Smooth muscle cell (in vitro differentiated cells): ENCODE results near the gene UBR4. TPM values are rescaled to one million over a fixed set of nuclear protein-coding genes. Genes with fewer than 3 reads are reported as not detected.

Experiments used
- DNase-seq: peaks from one replicate; lab custom pipeline; 2025; ENCODE audit not compliant: unreplicated experiment; lab: John Stamatoyannopoulos, UW
- H2AFZ ChIP-seq: fragments of 200-600 bp; sonication (generic); 2 replicates; pipeline ENCODE4 v1.6.0; 2016; ENCODE audit warnings: antibody characterized with exemption, low read depth, mild to moderate bottlenecking
- H3F3A ChIP-seq: fragments of 200-600 bp; sonication (generic); 2 replicates; pipeline ENCODE4 v1.6.0; 2017; ENCODE audit warnings: antibody characterized with exemption, low read depth
- H3K27ac ChIP-seq: fragments of 200-600 bp; sonication (generic); 2 replicates; pipeline ENCODE4 v1.5.1; 2016; ENCODE audit warnings: low read depth, mild to moderate bottlenecking
- H3K27me3 ChIP-seq: fragments of 200-600 bp; sonication (generic); 2 replicates; pipeline ENCODE4 v1.6.1; 2016; ENCODE audit warnings: low read depth, mild to moderate bottlenecking
- H3K36me3 ChIP-seq: fragments of 200-600 bp; sonication (generic); 2 replicates; pipeline ENCODE4 v1.5.1; 2016; ENCODE audit warnings: low read depth
- H3K4me1 ChIP-seq: fragments of 200-600 bp; sonication (generic); 2 replicates; pipeline ENCODE4 v1.5.1; 2016; ENCODE audit warnings: low read depth
- H3K4me2 ChIP-seq: fragments of 200-600 bp; sonication (generic); 2 replicates; pipeline ENCODE4 v1.6.0; 2016; ENCODE audit warnings: mild to moderate bottlenecking
- H3K4me3 ChIP-seq: fragments of 200-600 bp; sonication (generic); 2 replicates; pipeline ENCODE4 v1.5.1; 2016; ENCODE audit warnings: mild to moderate bottlenecking
- H3K79me2 ChIP-seq: fragments of 200-600 bp; sonication (generic); 2 replicates; pipeline ENCODE4 v1.6.0; 2016; ENCODE audit warnings: low read depth, mild to moderate bottlenecking
- H3K9ac ChIP-seq: fragments of 200-600 bp; sonication (generic); 2 replicates; pipeline ENCODE4 v1.6.0; 2016; ENCODE audit warnings: low read depth
- H3K9me3 ChIP-seq: fragments of 200-600 bp; sonication (generic); replicated peaks from 2 replicates; pipeline ENCODE4 v1.5.1; 2016; ENCODE audit warnings: low read depth
- H4K20me1 ChIP-seq: fragments of 200-600 bp; sonication (generic); 2 replicates; pipeline ENCODE4 v1.6.0; 2016; ENCODE audit warnings: low read depth
- WGBS: methylation state at CpG from one replicate; pipeline ENCODE4 v1.1.7; 2016; ENCODE audit warnings: low lambda C conversion rate; 5-methylcytosine and 5-hydroxymethylcytosine counted together
- polyA plus RNA-seq: library from polyadenylated mRNA; unstranded; fragments of >200 nt; fragmentation: Nextera tagmentation; extraction: Ambion mirVana; gene quantifications from 2 replicates; pipeline ENCODE4 v1.2.1, GENCODE V29; 2016
- total RNA-seq: library from RNA; depleted of rRNA; stranded (reverse); fragments of >200 nt; gene quantifications from 2 replicates; pipeline ENCODE4 v1.2.3, GENCODE V29; 2014
- TF ChIP-seq, protein P1 (sequence below): fragments of 200-600 bp; sonication (generic); IDR thresholded peaks from 2 replicates; pipeline ENCODE4 v1.5.1; 2017; ENCODE audit warnings: borderline replicate concordance, mild to moderate bottlenecking, antibody characterized with exemption; ENCODE audit not compliant: insufficient read depth, poor library complexity, severe bottlenecking

UBR4 gene
- total and polyA plus RNA-seq, 2 experiments from 2014 or later: 62.7 to 142 TPM

- TF ChIP-seq, protein P1, sequence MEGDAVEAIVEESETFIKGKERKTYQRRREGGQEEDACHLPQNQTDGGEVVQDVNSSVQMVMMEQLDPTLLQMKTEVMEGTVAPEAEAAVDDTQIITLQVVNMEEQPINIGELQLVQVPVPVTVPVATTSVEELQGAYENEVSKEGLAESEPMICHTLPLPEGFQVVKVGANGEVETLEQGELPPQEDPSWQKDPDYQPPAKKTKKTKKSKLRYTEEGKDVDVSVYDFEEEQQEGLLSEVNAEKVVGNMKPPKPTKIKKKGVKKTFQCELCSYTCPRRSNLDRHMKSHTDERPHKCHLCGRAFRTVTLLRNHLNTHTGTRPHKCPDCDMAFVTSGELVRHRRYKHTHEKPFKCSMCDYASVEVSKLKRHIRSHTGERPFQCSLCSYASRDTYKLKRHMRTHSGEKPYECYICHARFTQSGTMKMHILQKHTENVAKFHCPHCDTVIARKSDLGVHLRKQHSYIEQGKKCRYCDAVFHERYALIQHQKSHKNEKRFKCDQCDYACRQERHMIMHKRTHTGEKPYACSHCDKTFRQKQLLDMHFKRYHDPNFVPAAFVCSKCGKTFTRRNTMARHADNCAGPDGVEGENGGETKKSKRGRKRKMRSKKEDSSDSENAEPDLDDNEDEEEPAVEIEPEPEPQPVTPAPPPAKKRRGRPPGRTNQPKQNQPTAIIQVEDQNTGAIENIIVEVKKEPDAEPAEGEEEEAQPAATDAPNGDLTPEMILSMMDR: no peak
- H3K4me3 ChIP-seq: no peak overlapping the region
- no peaks in the 10 kb centered on the region for H3K27me3 ChIP-seq
- no peak overlapping the region for H3K4me2 ChIP-seq
- H3K27ac ChIP-seq: no peak overlapping the region
- no peak overlapping the region for H3K9ac ChIP-seq
- H4K20me1 ChIP-seq: no peaks in the 10 kb centered on the region
- H3K9me3 ChIP-seq: no peaks in the 10 kb centered on the region
- H3F3A ChIP-seq: no peaks in the 10 kb centered on the region
- no peaks in the 10 kb centered on the region for H3K36me3 ChIP-seq
- no peak for DNase-seq
- no peaks in the 10 kb centered on the region for H3K4me1 ChIP-seq
- H2AFZ ChIP-seq: no peak overlapping the region
- no peaks in the 10 kb centered on the region for H3K79me2 ChIP-seq
- 80% methylated on average over 5 of the region's 5 CpGs for WGBS
Measured at GRCh38 chr1:19032413-19032695, 177.7 kb downstream of the UBR4 start.

DNA sequence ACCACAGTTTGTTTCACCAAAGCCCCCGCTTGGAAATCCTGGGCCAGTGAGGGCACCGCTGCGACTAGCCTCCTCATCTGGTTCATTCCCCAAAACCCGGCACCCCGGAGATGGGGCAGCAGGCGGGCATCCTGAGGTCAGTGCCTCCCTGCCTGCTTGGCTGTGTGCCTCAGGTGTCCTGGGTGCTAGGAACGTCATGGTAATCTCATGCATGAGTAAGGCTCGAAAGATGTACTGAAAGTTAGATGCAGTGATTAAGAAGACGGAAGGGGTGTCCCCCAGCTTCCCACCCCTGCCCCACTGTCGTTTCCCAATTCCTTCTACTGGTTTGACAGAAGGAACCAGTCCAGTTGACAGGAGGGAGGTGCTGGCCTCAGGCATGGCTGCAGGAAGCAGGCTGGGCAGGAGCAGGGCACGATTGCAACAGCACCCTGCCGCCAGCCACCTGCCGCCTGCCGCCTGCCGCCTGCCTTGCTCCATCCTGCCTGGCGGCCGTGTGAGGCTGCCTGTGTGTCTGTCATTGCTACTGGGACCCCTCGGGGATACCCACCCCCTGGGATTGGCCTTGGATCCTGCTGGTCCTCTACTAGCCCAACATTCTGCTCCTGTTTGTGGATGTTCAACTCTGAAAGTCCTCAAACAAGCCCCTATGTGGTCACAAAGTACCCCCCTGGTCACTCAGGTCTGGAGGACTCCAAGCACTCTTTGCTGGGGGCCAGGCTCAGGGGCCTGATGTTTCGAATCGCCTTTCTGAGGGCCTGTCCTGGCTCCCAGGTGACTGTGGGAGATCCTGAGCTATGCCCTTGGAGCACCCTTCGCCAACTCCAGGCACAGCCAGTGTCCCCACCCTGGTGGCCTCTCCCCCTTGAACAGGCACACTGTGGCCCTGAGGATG is 180.6 kb downstream of the UBR4 start:
- Histone ChIP-seq H3K9me3 (no peaks in the 10 kb centered on the region), H3K4me1 (no peaks in the 10 kb centered on the region), H3K27ac (no peak overlapping the region), H3K4me3 (no peak overlapping the region), H3K4me2 (no peak overlapping the region), H4K20me1 (no peaks in the 10 kb centered on the region), H3K36me3 (no peaks in the 10 kb centered on the region), H3F3A (no peaks in the 10 kb centered on the region), H3K27me3 (no peaks in the 10 kb centered on the region), H3K9ac (no peak overlapping the region), H3K79me2 (no peaks in the 10 kb centered on the region), H2AFZ (no peak overlapping the region)
- no peak for DNase-seq
- TF ChIP-seq, protein P1: no peak
- WGBS: 87% methylated on average over 20 of the region's 21 CpGs

GRCh38 chr1:19028546-19029129 is 181.4 kb downstream of the UBR4 start:
- TF ChIP-seq, protein P1: no peak
- no peak overlapping the region for H2AFZ ChIP-seq
- no peaks in the 10 kb centered on the region for H3K9me3 ChIP-seq
- no peak overlapping the region for H3K27ac ChIP-seq
- no peaks in the 10 kb centered on the region for H3F3A ChIP-seq
- H3K4me1 ChIP-seq: no peaks in the 10 kb centered on the region
- H4K20me1 ChIP-seq: no peaks in the 10 kb centered on the region
- no peak overlapping the region for H3K4me2 ChIP-seq
- no peak overlapping the region for H3K4me3 ChIP-seq
- no peak for DNase-seq
- 89% methylated on average over 8 of the region's 8 CpGs for WGBS
- H3K27me3 ChIP-seq: no peaks in the 10 kb centered on the region
- H3K36me3 ChIP-seq: peaks cover 2% of the 10 kb centered on the region
- H3K9ac ChIP-seq: no peak overlapping the region
- H3K79me2 ChIP-seq: no peaks in the 10 kb centered on the region
